Neuronal stem cell (in vitro differentiated cells): ENCODE measurements around the gene CCDC183.

Experiments
- DNase-seq: peaks from one replicate; pipeline ENCODE4 v3.0.0-alpha.2; 2013; ENCODE audit warnings: low spot score
- H2AFZ ChIP-seq: one replicate; pipeline ENCODE4 v1.6.1; 2013; ENCODE audit warnings: mild to moderate bottlenecking, low read length, inconsistent platforms
- H2AK5ac ChIP-seq: 2 replicates; pipeline ENCODE4 v1.6.1; 2013; ENCODE audit warnings: low read depth, mild to moderate bottlenecking, inconsistent platforms, low read length, moderate library complexity, mixed read lengths
- H2BK120ac ChIP-seq: 2 replicates; pipeline ENCODE4 v1.6.1; 2013; ENCODE audit warnings: low read depth, mild to moderate bottlenecking, inconsistent platforms, low read length, moderate library complexity, mixed read lengths
- H2BK12ac ChIP-seq: one replicate; pipeline ENCODE4 v1.6.1; 2013; ENCODE audit warnings: low read length, inconsistent platforms
- H2BK15ac ChIP-seq: 2 replicates; pipeline ENCODE4 v1.6.1; 2013; ENCODE audit warnings: mild to moderate bottlenecking, low read length, inconsistent platforms, mixed read lengths
- H2BK5ac ChIP-seq: one replicate; pipeline ENCODE4 v1.6.1; 2013; ENCODE audit warnings: inconsistent platforms, mild to moderate bottlenecking, low read length, moderate library complexity
- H3K14ac ChIP-seq: one replicate; pipeline ENCODE4 v1.6.1; 2013; ENCODE audit warnings: low read length, inconsistent platforms
- H3K18ac ChIP-seq: 2 replicates; pipeline ENCODE4 v1.6.1; 2013; ENCODE audit warnings: low read length, inconsistent platforms
- H3K23ac ChIP-seq: 2 replicates; pipeline ENCODE4 v1.6.1; 2013; ENCODE audit warnings: low read depth, mild to moderate bottlenecking, mixed read lengths, low read length, inconsistent platforms; ENCODE audit not compliant: poor library complexity
- H3K27ac ChIP-seq: replicated peaks from 3 replicates; pipeline ENCODE4 v1.5.1; 2013; ENCODE audit warnings: low read length, inconsistent platforms
- H3K27me3 ChIP-seq, 3 experiments: 2 replicates each; pipeline ENCODE4 v1.6.1; 2013; ENCODE audit warnings: low read length in 3 of 3, mild to moderate bottlenecking in 2 of 3, inconsistent platforms in 1 of 3, low read depth in 1 of 3, mixed read lengths in 1 of 3, moderate library complexity in 1 of 3; ENCODE audit not compliant: control insufficient read depth in 3 of 3, insufficient read depth in 3 of 3
- H3K36me3 ChIP-seq, 2 donors: replicated peaks in 1 of 2; 2 replicates each; pipeline ENCODE4 v1.6.1; 2013; ENCODE audit warnings: low read length in 2 of 2; ENCODE audit not compliant: control insufficient read depth in 2 of 2, insufficient read depth in 2 of 2
- H3K4ac ChIP-seq: 2 replicates; pipeline ENCODE4 v1.6.1; 2013; ENCODE audit warnings: inconsistent platforms, mild to moderate bottlenecking, low read length, moderate library complexity
- H3K4me1 ChIP-seq, 2 donors: 1 replicate in 1 of 2; 2 replicates in 1 of 2; pipeline ENCODE4 v1.6.1; 2013; ENCODE audit warnings: low read length in 2 of 2, low read depth in 1 of 2; ENCODE audit not compliant: control insufficient read depth in 2 of 2, insufficient read depth in 1 of 2
- H3K4me2 ChIP-seq: one replicate; pipeline ENCODE4 v1.6.1; 2013; ENCODE audit warnings: mild to moderate bottlenecking, low read length, inconsistent platforms; ENCODE audit not compliant: insufficient read depth, poor library complexity, severe bottlenecking
- H3K4me3 ChIP-seq, 2 donors: 2 replicates each; pipeline ENCODE4 v1.5.1; 2013; ENCODE audit warnings: low read length in 2 of 2, mild to moderate bottlenecking in 2 of 2, inconsistent platforms in 1 of 2, moderate library complexity in 1 of 2
- H3K79me1 ChIP-seq: one replicate; pipeline ENCODE4 v1.6.1; 2013; ENCODE audit warnings: low read depth, mild to moderate bottlenecking, inconsistent platforms, low read length, moderate library complexity
- H3K9ac ChIP-seq: one replicate; pipeline ENCODE4 v1.6.1; 2013; ENCODE audit warnings: mild to moderate bottlenecking, low read depth, low read length, inconsistent platforms; ENCODE audit not compliant: poor library complexity
- H3K9me3 ChIP-seq, 2 donors: replicated peaks in 1 of 2; 2 replicates each; pipeline versions ENCODE3 to v1.6.1; 2013; ENCODE audit warnings: low read length in 2 of 2, mild to moderate bottlenecking in 2 of 2, inconsistent platforms in 1 of 2, low read depth in 1 of 2, mixed read lengths in 1 of 2, moderate library complexity in 1 of 2; ENCODE audit not compliant: control insufficient read depth in 2 of 2, insufficient read depth in 1 of 2
- H4K8ac ChIP-seq: one replicate; pipeline ENCODE4 v1.6.1; 2013; ENCODE audit warnings: low read depth, mild to moderate bottlenecking, inconsistent platforms, low read length, moderate library complexity
- H4K91ac ChIP-seq: one replicate; pipeline ENCODE4 v1.6.1; 2013; ENCODE audit warnings: low read length, low read depth, mild to moderate bottlenecking, inconsistent platforms; ENCODE audit not compliant: poor library complexity
- WGBS, 2 donors: extraction: QIAGEN DNeasy Blood & Tissue Kit; methylation state at CpG; one replicate each; pipeline ENCODE4 v1.1.7; 2013; ENCODE audit warnings: missing lambda C conversion rate in 2 of 2, mixed read lengths in 1 of 2; ENCODE audit not compliant: insufficient read length in 2 of 2, insufficient replicate concordance in 1 of 2; ENCODE audit errors: extremely low coverage in 2 of 2; 5-methylcytosine and 5-hydroxymethylcytosine counted together

CCDC183 gene

DNA sequence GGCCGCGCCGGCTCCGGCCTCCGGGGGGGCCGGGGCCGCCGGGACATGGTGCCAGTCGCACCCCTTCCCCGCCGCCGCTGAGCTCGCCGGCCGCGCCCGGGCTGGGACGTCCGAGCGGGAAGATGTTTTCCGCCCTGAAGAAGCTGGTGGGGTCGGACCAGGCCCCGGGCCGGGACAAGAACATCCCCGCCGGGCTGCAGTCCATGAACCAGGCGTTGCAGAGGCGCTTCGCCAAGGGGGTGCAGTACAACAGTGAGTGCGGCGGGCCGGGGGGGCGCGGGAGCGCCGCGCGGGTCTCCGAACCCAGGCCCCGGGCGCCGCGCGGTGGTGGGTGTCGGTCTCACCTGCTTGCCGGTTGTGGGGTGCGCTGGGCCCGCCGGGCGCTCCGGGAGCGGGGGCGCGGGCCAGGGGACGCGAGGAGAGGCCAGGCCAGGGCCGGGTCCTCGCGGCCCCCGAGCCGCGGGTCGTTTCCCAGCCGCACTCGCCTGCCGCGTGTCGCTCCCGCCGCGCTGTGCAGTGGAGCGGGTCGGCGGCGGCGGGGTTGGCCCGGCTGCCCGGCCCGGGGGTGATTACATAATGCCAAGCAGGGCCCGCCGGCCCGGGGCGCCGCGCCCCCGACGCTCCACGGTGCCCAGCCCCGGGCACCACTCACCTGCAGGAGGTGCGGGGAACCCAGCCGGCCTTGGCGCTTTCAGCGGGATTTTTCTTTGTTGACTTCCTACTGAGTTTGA lies 12.1 kb downstream of the CCDC183 start:
- H3K27ac ChIP-seq: no peak overlapping the region
- WGBS, 2 donors: no CpG with 5 or more reads among the region's 93 CpGs
- H3K36me3 ChIP-seq: peaks cover 8 to 63% of the 10 kb centered on the region in 2 donors
- DNase-seq: no peak
- peaks cover 2% of the 10 kb centered on the region in 2 donors for H3K9me3 ChIP-seq
- H3K14ac ChIP-seq: peak overlapping the region; percentile 89
- peak overlapping the region; percentile 91 to 96 for H3K4me3 ChIP-seq
- peak overlapping the region; percentile 88 for H2AFZ ChIP-seq
- H3K4ac ChIP-seq: peak overlapping the region; percentile 53
- H2BK12ac ChIP-seq: no peak overlapping the region
- H4K8ac ChIP-seq: no peak overlapping the region
- H2BK15ac ChIP-seq: no peak overlapping the region
- no peak overlapping the region for H4K91ac ChIP-seq
- peaks cover 8 to 15% of the 10 kb centered on the region in 2 donors for H3K4me1 ChIP-seq
- peak overlapping the region; percentile 97 for H3K23ac ChIP-seq
- H2AK5ac ChIP-seq: peak overlapping the region; percentile 99
- H3K27me3 ChIP-seq: no peaks in the 10 kb centered on the region
- H3K18ac ChIP-seq: peak overlapping the region; percentile 96
- H3K4me2 ChIP-seq: peak overlapping the region; percentile 49
- H3K79me1 ChIP-seq: peaks cover 12% of the 10 kb centered on the region
- peak overlapping the region; percentile 90 for H2BK5ac ChIP-seq
- peak overlapping the region; percentile 93 for H3K9ac ChIP-seq
- H2BK120ac ChIP-seq: no peak overlapping the region

GRCh38 chr9:136808806-136809158 lies 12.6 kb downstream of the CCDC183 start:
- H2BK12ac ChIP-seq: no peak overlapping the region
- H4K8ac ChIP-seq: no peak overlapping the region
- no peak overlapping the region for H3K18ac ChIP-seq
- no CpG with 5 or more reads among the region's 14 CpGs for WGBS, 2 donors
- DNase-seq: no peak
- no peak overlapping the region for H2BK5ac ChIP-seq
- H3K4me1 ChIP-seq: peaks cover 8 to 15% of the 10 kb centered on the region in 2 donors
- H3K36me3 ChIP-seq: peaks cover 8 to 67% of the 10 kb centered on the region in 2 donors
- no peak overlapping the region for H3K14ac ChIP-seq
- no peak overlapping the region for H3K9ac ChIP-seq
- peaks cover 2% of the 10 kb centered on the region in 2 donors for H3K9me3 ChIP-seq
- H3K23ac ChIP-seq: no peak overlapping the region
- no peaks in the 10 kb centered on the region for H3K27me3 ChIP-seq
- no peak overlapping the region for H2BK15ac ChIP-seq
- no peak overlapping the region for H4K91ac ChIP-seq
- peak overlapping the region; percentile 49 for H3K4me2 ChIP-seq
- H2BK120ac ChIP-seq: no peak overlapping the region
- H3K4me3 ChIP-seq: peak overlapping the region; percentile 91 to 96
- no peak overlapping the region for H3K27ac ChIP-seq
- no peak overlapping the region for H2AK5ac ChIP-seq
- H3K4ac ChIP-seq: no peak overlapping the region
- peaks cover 12% of the 10 kb centered on the region for H3K79me1 ChIP-seq
- H2AFZ ChIP-seq: peak overlapping the region; percentile 88

- no peak for DNase-seq
- peaks cover 12 to 84% of the 10 kb centered on the region in 2 donors for H3K36me3 ChIP-seq
- WGBS, 2 donors: 100% methylated on average over 2 of the region's 13 CpGs; no CpG with 5 or more reads in 1 of the 2 donors
Measured at GRCh38 chr9:136814725-136815421, 18.7 kb downstream of the CCDC183 start.

DNA sequence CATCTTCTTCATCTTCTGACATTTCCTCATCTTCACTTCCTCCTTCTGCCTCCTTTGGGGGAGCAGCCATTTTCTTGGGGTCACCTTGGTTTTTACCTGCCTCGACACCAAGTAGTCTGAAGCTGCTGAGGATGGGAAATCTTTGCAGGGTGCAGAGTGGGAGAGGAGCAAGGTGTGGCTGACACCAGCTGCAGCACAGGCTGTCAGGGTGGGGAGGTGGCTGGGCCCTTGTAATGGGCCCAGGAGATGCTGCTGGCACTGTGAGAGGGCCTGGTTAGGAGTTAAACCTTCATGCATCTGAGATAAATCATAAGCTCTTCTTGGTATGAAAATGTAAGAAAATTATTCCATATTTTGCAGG lies 19.3 kb downstream of the CCDC183 start:
- WGBS, 2 donors: no CpG with 5 or more reads among the region's 1 CpG
- H2BK15ac ChIP-seq: no peak overlapping the region

More at GRCh38 chr9:136814725-136815421, 18.7 kb downstream of the CCDC183 start:
- peaks cover 0 to 5% of the 10 kb centered on the region in 2 donors for H3K9me3 ChIP-seq
- no peak overlapping the region for H3K4me2 ChIP-seq
- no peak overlapping the region for H3K23ac ChIP-seq
- no peak overlapping the region for H4K91ac ChIP-seq
- H2BK15ac ChIP-seq: no peak overlapping the region
- peaks cover 6% of the 10 kb centered on the region for H3K79me1 ChIP-seq
- no peak overlapping the region for H2BK120ac ChIP-seq
- no peak overlapping the region for H3K14ac ChIP-seq
- no peak overlapping the region for H4K8ac ChIP-seq
- H2AK5ac ChIP-seq: no peak overlapping the region
- no peak overlapping the region for H3K4ac ChIP-seq
- no peak overlapping the region for H3K9ac ChIP-seq
- H2BK5ac ChIP-seq: no peak overlapping the region
- H3K27ac ChIP-seq: no peak overlapping the region
- H3K18ac ChIP-seq: no peak overlapping the region
- H2BK12ac ChIP-seq: no peak overlapping the region
- no peak overlapping the region for H2AFZ ChIP-seq
- no peak overlapping the region for H3K4me3 ChIP-seq
- H3K4me1 ChIP-seq: peaks cover 0 to 4% of the 10 kb centered on the region in 2 donors
- no peaks in the 10 kb centered on the region for H3K27me3 ChIP-seq

More for the DNA sequence above, 19.3 kb downstream of the CCDC183 start:
- Histone ChIP-seq H2BK5ac (no peak overlapping the region), H3K27me3 (no peaks in the 10 kb centered on the region), H2BK120ac (no peak overlapping the region), H3K9me3 (peaks cover 0 to 5% of the 10 kb centered on the region in 2 donors), H3K14ac (no peak overlapping the region), H3K79me1 (peaks cover 5% of the 10 kb centered on the region), H3K23ac (no peak overlapping the region), H2AFZ (no peak overlapping the region), H3K4me2 (no peak overlapping the region), H2BK12ac (no peak overlapping the region), H3K4me3 (no peak overlapping the region), H3K27ac (no peak overlapping the region), H4K8ac (no peak overlapping the region), H3K36me3 (peaks cover 12 to 79% of the 10 kb centered on the region in 2 donors), H2AK5ac (no peak overlapping the region), H3K4me1 (no peaks in the 10 kb centered on the region), H3K9ac (no peak overlapping the region), H3K4ac (no peak overlapping the region), H3K18ac (no peak overlapping the region), H4K91ac (no peak overlapping the region)
- no peak for DNase-seq
